CD4-positive, alpha-beta T cell treated with Interleukin-10 for 1 hour (primary cell): ENCODE data around the gene GRIN2A.
"Not testable (repeated sequence)": the region's sequence is repeated elsewhere in the genome, so short reads cannot be mapped to it uniquely, and the experiment has no call there.

ENCODE experiments used
- DNase-seq: peaks from one replicate; pipeline ENCODE4 v3.0.0-alpha.2; 2020

GRIN2A gene

GRCh38 chr16:9908613-9909012 lies 273.6 kb downstream of the GRIN2A start:
- no peak for DNase-seq

- DNase-seq = no peak
Measured at GRCh38 chr16:9907752-9908151, 274.5 kb downstream of the GRIN2A start.

GRCh38 chr16:9906218-9906617 lies 276.0 kb downstream of the GRIN2A start:
- no peak for DNase-seq

GRCh38 chr16:9904526-9904925 lies 277.7 kb downstream of the GRIN2A start:
- DNase-seq = no peak

GRCh38 chr16:9900576-9900975 lies 281.7 kb downstream of the GRIN2A start:
- no peak for DNase-seq

- no peak for DNase-seq
Measured at GRCh38 chr16:9898555-9898954, 283.7 kb downstream of the GRIN2A start.

- no peak for DNase-seq
Measured at GRCh38 chr16:9898124-9898523, 284.1 kb downstream of the GRIN2A start.

GRCh38 chr16:9895817-9896216 lies 286.4 kb downstream of the GRIN2A start:
- no peak for DNase-seq

GRCh38 chr16:9885876-9886275 lies 296.4 kb downstream of the GRIN2A start:
- no peak for DNase-seq

GRCh38 chr16:9885467-9885866 lies 296.8 kb downstream of the GRIN2A start:
- DNase-seq = no peak

- not testable (repeated sequence) for DNase-seq
Measured at GRCh38 chr16:9875981-9876380, 306.2 kb downstream of the GRIN2A start.

GRCh38 chr16:9874219-9874618 lies 308.0 kb downstream of the GRIN2A start:
- no peak for DNase-seq

GRCh38 chr16:9870962-9871361 lies 311.3 kb downstream of the GRIN2A start:
- no peak for DNase-seq

- DNase-seq = no peak
Measured at GRCh38 chr16:9869776-9870175, 312.5 kb downstream of the GRIN2A start.

- no peak for DNase-seq
Measured at GRCh38 chr16:9868606-9869149, 313.6 kb downstream of the GRIN2A start.

GRCh38 chr16:9867176-9867575 lies 315.1 kb downstream of the GRIN2A start:
- DNase-seq = no peak

GRCh38 chr16:9864461-9864860 lies 317.8 kb downstream of the GRIN2A start:
- DNase-seq = no peak

GRCh38 chr16:9862327-9862726 lies 319.9 kb downstream of the GRIN2A start:
- no peak for DNase-seq

GRCh38 chr16:9860876-9861275 lies 321.4 kb downstream of the GRIN2A start:
- no peak for DNase-seq

GRCh38 chr16:9859701-9860327 lies 322.4 kb downstream of the GRIN2A start:
- DNase-seq = no peak

- DNase-seq = no peak
Measured at GRCh38 chr16:9854675-9855074, 327.6 kb downstream of the GRIN2A start.

GRCh38 chr16:9852003-9852402 lies 330.2 kb downstream of the GRIN2A start:
- no peak for DNase-seq

GRCh38 chr16:9850817-9851216 lies 331.4 kb downstream of the GRIN2A start:
- DNase-seq = no peak

- no peak for DNase-seq
Measured at GRCh38 chr16:9849697-9850245, 332.5 kb downstream of the GRIN2A start.

GRCh38 chr16:9847146-9847545 lies 335.1 kb downstream of the GRIN2A start:
- DNase-seq = no peak
